Activated T-helper 2 cell treated with anti-CD3 and anti-CD28 coated beads, Interferon-gamma antibody, Interleukin-2, Interleukin-4, amounts not matched to agents 10 μg/mL and 5 μg/mL and 100 μg/mL, durations not matched to agents 14 hours and 24 hours and 36 hours (primary cell): ENCODE data around the gene APOBR. TPM values are rescaled to one million over a fixed set of nuclear protein-coding genes. Genes with fewer than 3 reads are reported as not detected.
"Not testable (repeated sequence)": the region's sequence is repeated elsewhere in the genome, so short reads cannot be mapped to it uniquely, and the experiment has no call there.

Experiments used
- DNase-seq: peaks from one replicate; pipeline ENCODE4 v3.0.0; 2021; ENCODE audit warnings: low spot score
- H3K27ac Mint-ChIP-seq: one replicate; pipeline ENCODE4 v1.8.0; 2021; ENCODE audit warnings: mixed read lengths
- H3K27me3 Mint-ChIP-seq: one replicate; pipeline ENCODE4 v1.8.0; 2021; ENCODE audit warnings: low read depth, mixed read lengths
- H3K36me3 Mint-ChIP-seq: one replicate; pipeline ENCODE4 v1.8.0; 2021; ENCODE audit warnings: low read depth, mixed read lengths
- H3K4me1 Mint-ChIP-seq: one replicate; pipeline ENCODE4 v1.8.0; 2021; ENCODE audit warnings: low read depth, mixed read lengths
- H3K4me3 Mint-ChIP-seq: one replicate; pipeline ENCODE4 v1.8.0; 2021; ENCODE audit warnings: low read depth, mild to moderate bottlenecking, moderate library complexity, mixed read lengths
- H3K9me3 Mint-ChIP-seq: one replicate; pipeline ENCODE4 v1.8.0; 2021; ENCODE audit warnings: mixed read lengths
- intact Hi-C: fragments of 100-400 bp; cut with micrococcal nuclease; formaldehyde crosslinking; loops from one replicate; pipeline ENCODE4 v1.15.1; 2023
- total RNA-seq: library from RNA; stranded (reverse); gene quantifications from 2 replicates; pipeline ENCODE4 v1.2.3, GENCODE V29; 2022

APOBR gene
- total RNA-seq, 1 donor from 2014 or later = 7.7 TPM

DNA sequence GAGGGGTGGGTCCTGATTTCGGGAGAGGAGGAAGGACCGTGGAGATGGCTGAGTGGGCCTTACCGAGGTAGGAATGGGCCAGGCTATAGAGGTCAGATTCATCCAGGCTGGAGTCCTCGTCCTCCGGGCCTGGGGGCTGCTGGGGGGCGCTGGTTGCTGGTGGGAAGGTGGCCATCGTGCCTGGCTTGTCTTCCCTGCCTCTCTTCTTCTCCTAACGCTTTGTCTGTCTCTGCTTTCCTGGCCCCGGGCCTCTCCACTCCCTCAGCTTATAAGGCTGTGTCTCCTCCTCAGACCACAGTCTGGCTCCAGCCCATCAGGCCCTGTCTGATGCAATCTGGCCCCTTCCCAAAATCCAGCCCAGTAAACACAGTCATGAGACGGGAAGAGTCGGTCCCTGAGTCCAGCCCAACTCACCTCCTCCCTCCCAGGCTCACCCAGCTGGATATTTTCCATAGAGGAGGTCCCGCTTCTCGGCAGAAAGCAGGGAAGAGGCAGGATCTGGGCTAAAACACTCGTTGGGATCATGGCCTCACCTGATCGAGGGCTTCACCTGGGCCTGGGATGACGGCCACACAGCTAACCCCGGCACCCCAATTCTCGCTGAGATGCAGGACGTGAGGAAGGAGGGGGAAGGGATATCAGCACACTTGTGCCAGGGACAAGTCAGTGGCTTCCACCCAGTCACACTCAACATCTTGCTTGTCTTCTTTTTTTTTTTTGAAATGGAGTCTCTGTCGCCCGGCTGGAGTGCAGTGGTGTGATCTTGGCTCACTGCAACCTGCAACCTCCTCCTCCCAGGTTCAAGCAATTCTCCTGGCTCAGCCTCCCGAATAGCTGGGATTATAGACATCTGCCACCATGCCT lies 44.5 kb downstream of the APOBR start, which contains the start of gene NUPR1:
Gene NUPR1, minus strand, starts transcription at position 242 of the 864 bp plus-strand sequence. Its CDS starts 67 bp downstream, at position 175.
- intact Hi-C loops = no loop called here
- DNase-seq = no peak
- Mint-ChIP-seq H3K4me1 (peaks cover 17% of the 10 kb centered on the region), H3K36me3 (no peaks in the 10 kb centered on the region), H3K9me3 (no peaks in the 10 kb centered on the region), H3K4me3 (no peak within 1 kb of the TSS), H3K27ac (no peak within 1 kb of the TSS), H3K27me3 (no peaks in the 10 kb centered on the region)

DNA sequence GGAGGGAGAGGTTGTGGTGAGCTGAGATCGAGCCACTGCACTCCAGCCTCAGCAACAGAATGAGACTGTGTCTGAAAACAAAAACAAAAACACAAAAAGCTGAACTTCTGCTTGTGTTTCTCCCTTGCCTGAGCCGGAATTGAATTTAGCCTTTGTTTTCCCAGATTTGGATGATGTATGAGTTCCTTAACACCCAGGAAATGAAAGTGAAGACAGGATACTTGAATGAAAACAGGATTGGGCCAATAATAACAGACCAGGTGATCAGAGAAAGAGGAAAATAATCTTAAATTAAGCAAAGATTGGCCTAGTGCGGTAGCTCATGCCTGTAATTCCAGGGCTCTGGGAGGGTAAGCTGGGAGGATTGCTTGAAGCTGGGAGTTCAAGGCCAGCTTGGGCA lies 45.9 kb downstream of the APOBR start:
- DNase-seq = no peak
- Mint-ChIP-seq H3K27me3 (no peaks in the 10 kb centered on the region), H3K4me3 (no peak overlapping the region), H3K9me3 (no peaks in the 10 kb centered on the region), H3K4me1 (peaks cover 6% of the 10 kb centered on the region), H3K27ac (no peak overlapping the region), H3K36me3 (no peaks in the 10 kb centered on the region)
- intact Hi-C loops = no loop called here

DNA sequence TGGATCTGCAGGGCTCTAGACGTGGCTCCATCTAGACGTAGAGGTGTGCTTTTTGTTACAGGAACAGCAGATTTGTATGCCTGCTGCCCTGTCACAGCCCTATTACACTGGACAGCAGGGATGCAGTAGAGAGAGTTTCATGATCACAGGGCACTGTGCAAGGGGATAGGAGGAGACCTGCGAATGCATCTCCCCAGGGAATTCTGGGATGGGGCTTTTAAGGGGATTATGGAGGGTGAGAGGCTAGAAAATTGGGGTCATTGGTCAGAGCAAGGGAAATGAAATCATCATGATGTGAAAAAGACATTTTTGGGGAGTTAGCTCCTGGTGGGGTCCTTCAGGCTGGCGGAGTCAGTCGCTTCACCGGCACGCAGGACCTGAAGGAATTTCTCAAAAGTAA lies 48.2 kb downstream of the APOBR start:
- Mint-ChIP-seq H3K36me3 (no peaks in the 10 kb centered on the region), H3K9me3 (no peaks in the 10 kb centered on the region), H3K27me3 (no peaks in the 10 kb centered on the region), H3K27ac (no peak overlapping the region), H3K4me1 (peaks cover 4% of the 10 kb centered on the region), H3K4me3 (no peak overlapping the region)
- intact Hi-C loops = no loop called here
- no peak for DNase-seq

DNA sequence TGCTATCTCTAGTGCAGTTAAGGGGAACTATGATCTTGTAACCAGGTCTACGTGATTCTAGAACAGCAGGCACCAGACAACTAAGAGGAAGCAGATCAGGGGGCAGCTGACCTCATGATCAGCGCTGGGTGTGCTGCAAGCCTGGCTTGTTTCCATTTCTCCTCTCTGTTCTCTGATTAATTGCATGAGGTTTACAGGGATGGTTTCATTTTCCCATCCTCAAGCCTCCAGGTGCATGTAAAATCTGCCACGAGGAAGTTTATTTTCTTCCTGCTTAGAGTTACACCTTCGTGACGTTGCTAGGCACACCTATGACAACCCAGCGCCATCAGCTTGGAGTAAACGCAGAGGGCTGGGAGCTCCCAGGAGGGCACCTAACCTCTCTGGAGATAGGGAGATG lies 48.6 kb downstream of the APOBR start:
- no peak overlapping the region for H3K27ac Mint-ChIP-seq
- H3K27me3 Mint-ChIP-seq = peaks cover 1% of the 10 kb centered on the region
- H3K9me3 Mint-ChIP-seq = no peaks in the 10 kb centered on the region
- no peaks in the 10 kb centered on the region for H3K36me3 Mint-ChIP-seq
- no peak overlapping the region for H3K4me3 Mint-ChIP-seq
- no peak for DNase-seq
- intact Hi-C loops = no loop called here
- H3K4me1 Mint-ChIP-seq = peaks cover 4% of the 10 kb centered on the region

DNA sequence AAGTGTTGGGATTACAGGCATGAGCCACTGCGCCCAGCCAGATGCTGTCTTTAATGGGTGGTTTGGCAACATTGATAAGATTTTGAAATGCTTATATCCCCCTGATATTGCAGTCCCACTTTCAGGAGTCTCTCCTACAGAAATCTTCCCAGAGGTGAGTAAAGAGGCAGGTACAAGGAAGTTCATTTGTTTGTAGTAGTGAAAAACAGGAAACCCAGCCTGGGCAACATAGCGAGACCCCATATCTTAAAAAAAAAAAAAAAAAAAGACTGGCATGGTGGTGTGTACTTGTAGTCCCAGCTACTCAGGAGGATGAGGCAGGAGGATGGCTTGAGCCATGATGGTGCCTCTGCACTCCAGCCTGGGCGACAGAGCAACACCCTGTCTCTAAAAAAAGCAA lies 50.6 kb downstream of the APOBR start:
- Mint-ChIP-seq H3K27ac (no peak overlapping the region), H3K9me3 (no peaks in the 10 kb centered on the region), H3K4me3 (no peak overlapping the region), H3K4me1 (peaks cover 8% of the 10 kb centered on the region), H3K36me3 (no peaks in the 10 kb centered on the region), H3K27me3 (peaks cover 4% of the 10 kb centered on the region)
- intact Hi-C loops = no loop called here
- no peak for DNase-seq

DNA sequence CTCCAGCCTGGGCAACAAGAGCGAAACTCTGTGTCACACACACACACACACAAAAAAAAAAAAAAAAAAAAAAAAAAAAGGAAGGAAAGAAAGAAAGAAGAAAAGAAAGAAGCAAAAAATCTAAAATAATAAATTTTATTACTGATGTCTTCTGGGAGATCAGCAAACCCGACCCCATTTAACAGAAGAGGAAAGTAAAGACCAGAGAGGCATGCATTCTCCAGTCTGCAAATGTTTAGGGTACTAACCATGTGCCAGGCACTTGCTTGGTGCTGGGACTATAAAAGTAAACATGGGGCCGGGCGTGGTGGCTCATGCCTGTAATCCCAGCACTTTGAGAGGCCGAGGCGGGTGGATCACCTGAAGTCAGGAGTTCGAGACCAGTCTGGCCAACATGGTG lies 51.5 kb downstream of the APOBR start:
- intact Hi-C loops, H3K27ac Mint-ChIP-seq: not testable (repeated sequence)

DNA sequence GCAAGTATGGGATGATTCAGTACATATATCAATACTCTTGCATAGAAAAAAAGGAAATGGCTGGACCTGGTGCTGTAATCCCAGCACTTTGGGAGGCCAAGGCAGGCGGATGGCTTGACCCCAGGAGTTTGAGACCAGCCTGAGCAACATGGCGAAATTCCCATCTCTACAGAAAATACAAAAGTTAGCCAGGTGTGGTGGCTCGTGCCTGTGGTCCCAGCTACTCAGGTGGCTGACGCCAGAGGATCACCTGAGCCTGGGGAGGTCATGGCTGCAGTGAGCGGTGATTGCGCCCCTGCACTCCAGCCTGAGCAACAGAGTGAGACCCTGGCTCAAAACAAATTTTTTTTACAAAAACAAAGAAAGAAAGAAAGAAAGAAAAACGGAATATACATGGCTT lies 52.2 kb downstream of the APOBR start:
- Mint-ChIP-seq H3K27me3 (peaks cover 4% of the 10 kb centered on the region), H3K4me1 (peaks cover 8% of the 10 kb centered on the region), H3K9me3 (no peaks in the 10 kb centered on the region), H3K36me3 (no peaks in the 10 kb centered on the region), H3K4me3 (no peak overlapping the region), H3K27ac (no peak overlapping the region)
- intact Hi-C loops = no loop called here
- DNase-seq = no peak

More for the DNA sequence above, 51.5 kb downstream of the APOBR start:
- H3K4me1 Mint-ChIP-seq, DNase-seq, H3K4me3 Mint-ChIP-seq, H3K27me3 Mint-ChIP-seq, H3K9me3 Mint-ChIP-seq, H3K36me3 Mint-ChIP-seq: not testable (repeated sequence)

DNA sequence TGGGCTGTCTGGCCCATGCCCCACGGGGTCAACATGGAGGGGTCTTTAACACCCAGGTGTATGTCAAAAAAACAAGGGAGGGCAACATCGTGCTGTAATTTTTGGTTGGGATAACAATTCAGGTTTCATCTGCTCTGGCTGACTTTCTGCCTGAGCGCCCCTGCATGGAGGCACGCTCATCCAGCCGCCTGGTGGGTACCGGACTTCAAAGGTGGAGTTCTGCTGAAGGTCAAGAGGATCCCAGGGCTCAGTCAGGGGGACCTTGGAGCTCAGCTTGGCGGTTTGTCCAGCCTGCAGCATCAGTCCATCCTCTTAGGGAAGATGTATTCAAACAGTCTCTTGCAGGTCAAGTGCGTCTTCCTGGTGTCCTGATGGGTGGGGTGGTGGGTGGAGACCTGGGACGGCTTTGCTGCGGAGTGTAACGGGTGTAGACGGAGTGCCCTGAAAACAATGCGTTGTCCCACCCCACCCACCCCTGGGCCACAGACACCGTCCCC lies 53.9 kb downstream of the APOBR start:
- intact Hi-C loops = no loop called here
- no peak overlapping the region for H3K27ac Mint-ChIP-seq
- no peaks in the 10 kb centered on the region for H3K9me3 Mint-ChIP-seq
- no peak overlapping the region for H3K4me3 Mint-ChIP-seq
- DNase-seq = no peak
- peaks cover 4% of the 10 kb centered on the region for H3K27me3 Mint-ChIP-seq
- peaks cover 6% of the 10 kb centered on the region for H3K4me1 Mint-ChIP-seq
- H3K36me3 Mint-ChIP-seq = no peaks in the 10 kb centered on the region

Other genes starting within 250 kb of the APOBR start
- gene SBK1, start 202.1 kb upstream of the APOBR start, total RNA-seq = 1.3 and 1.4 TPM in 2 replicates
- gene NPIPB6, start 131.1 kb upstream of the APOBR start, total RNA-seq = 2.6 and 2.7 TPM in 2 replicates
- 169 and 197 TPM in 2 replicates for gene EIF3CL, start 90.8 kb upstream of the APOBR start, total RNA-seq
- not detected in 2 replicates for gene NPIPB7, start 22.3 kb upstream of the APOBR start, total RNA-seq
- gene CLN3, start 2.6 kb upstream of the APOBR start, total RNA-seq = 26.5 and 30.1 TPM in 2 replicates
- gene IL27, start 12.2 kb downstream of the APOBR start, total RNA-seq = not detected in 2 replicates
- gene NUPR1, start 44.3 kb downstream of the APOBR start, total RNA-seq = not detected in 2 replicates
- 33.0 and 38.0 TPM in 2 replicates for gene SGF29, start 59.3 kb downstream of the APOBR start, total RNA-seq
- 0.32 and 0.39 TPM in 2 replicates for gene SULT1A2, start 102.4 kb downstream of the APOBR start, total RNA-seq
- gene SULT1A1, start 115.4 kb downstream of the APOBR start, total RNA-seq = 9.8 and 9.9 TPM in 2 replicates
- 1.5 and 2.1 TPM in 2 replicates for gene NPIPB8, start 143.4 kb downstream of the APOBR start, total RNA-seq
- 1,010 and 1,059 TPM in 2 replicates for gene EIF3C, start 216.8 kb downstream of the APOBR start, total RNA-seq